Activated naive CD8-positive, alpha-beta T cell treated with anti-CD3 and anti-CD28 coated beads, Interleukin-2, amount 50 U/mL, for 24 hours (primary cell): ENCODE measurements around the gene P4HB.
A peak's percentile ranks its signal among the peaks of the same experiment; 100 is the strongest.
"Not testable (repeated sequence)": the region's sequence is repeated elsewhere in the genome, so short reads cannot be mapped to it uniquely, and the experiment has no call there.

ENCODE experiments used
- ATAC-seq: fragments of 150-1000 bp; cut with Tn5 transposase; one replicate; pipeline ENCODE4 v1.10.0; 2021
- DNase-seq: peaks from one replicate; pipeline ENCODE4 v3.0.0; 2021
- H3K27ac Mint-ChIP-seq: one replicate; pipeline ENCODE4 v1.8.0; 2021; ENCODE audit warnings: mild to moderate bottlenecking, mixed read lengths
- H3K27me3 Mint-ChIP-seq: one replicate; pipeline ENCODE4 v1.8.0; 2021; ENCODE audit warnings: mixed read lengths
- H3K36me3 Mint-ChIP-seq: one replicate; pipeline ENCODE4 v1.8.0; 2021; ENCODE audit warnings: low read depth, mixed read lengths
- H3K4me1 Mint-ChIP-seq: one replicate; pipeline ENCODE4 v1.8.0; 2021; ENCODE audit warnings: mixed read lengths
- H3K4me3 Mint-ChIP-seq: one replicate; pipeline ENCODE4 v1.8.0; 2021; ENCODE audit warnings: mild to moderate bottlenecking, moderate library complexity, mixed read lengths
- H3K9me3 Mint-ChIP-seq: one replicate; pipeline ENCODE4 v1.8.0; 2021; ENCODE audit warnings: mixed read lengths

P4HB gene

DNA sequence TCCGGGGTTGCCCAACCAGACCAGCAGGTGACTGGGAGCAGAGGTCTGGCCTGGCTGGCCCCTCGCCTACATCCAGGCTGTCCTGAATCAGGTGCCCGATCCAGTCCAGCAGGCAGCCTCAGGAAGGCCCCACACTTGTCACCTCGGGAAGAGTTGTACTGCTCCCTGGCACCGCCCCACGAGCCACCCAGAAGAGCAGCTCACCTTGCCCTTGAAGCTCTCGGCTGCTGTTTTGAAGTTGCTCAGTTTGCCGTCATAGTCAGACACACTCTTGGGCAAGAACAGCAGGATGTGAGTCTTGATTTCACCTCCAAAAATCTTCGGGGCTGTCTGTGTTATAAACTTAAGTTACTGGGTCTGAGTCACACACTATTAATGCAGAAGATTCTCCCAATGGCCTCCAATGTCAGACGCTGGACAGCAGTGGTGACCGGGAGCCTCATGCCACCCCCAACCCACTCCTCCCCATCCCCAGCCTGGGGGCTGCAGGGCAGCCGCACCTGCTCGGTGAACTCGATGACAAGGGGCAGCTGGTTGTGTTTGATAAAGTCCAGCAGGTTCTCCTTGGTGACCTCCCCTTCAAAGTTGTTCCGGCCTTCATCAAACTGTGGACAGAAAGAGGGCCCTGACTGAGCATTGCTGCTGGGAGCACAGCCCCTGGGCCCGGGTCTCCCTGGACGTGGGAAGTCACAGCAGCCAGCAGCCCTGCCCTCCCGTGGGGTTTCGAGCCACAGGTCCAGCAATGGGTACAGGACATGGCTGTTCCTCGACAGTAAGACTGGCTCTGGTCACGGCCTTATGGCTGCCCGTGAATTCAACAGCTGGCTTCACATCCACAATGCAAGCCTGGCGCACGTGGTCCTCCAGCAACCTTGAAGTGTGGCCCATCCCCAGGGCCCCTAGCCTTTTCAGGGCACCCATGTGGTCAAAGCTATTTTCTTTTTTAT lies 13.3 kb downstream of the P4HB start:
- H3K4me3 Mint-ChIP-seq: no peak overlapping the region
- no peaks in the 10 kb centered on the region for H3K9me3 Mint-ChIP-seq
- H3K4me1 Mint-ChIP-seq: no peaks in the 10 kb centered on the region
- DNase-seq (no peak), ATAC-seq (no peak)
- no peaks in the 10 kb centered on the region for H3K27me3 Mint-ChIP-seq
- H3K36me3 Mint-ChIP-seq: peaks cover 34% of the 10 kb centered on the region
- H3K27ac Mint-ChIP-seq: no peak overlapping the region

DNA sequence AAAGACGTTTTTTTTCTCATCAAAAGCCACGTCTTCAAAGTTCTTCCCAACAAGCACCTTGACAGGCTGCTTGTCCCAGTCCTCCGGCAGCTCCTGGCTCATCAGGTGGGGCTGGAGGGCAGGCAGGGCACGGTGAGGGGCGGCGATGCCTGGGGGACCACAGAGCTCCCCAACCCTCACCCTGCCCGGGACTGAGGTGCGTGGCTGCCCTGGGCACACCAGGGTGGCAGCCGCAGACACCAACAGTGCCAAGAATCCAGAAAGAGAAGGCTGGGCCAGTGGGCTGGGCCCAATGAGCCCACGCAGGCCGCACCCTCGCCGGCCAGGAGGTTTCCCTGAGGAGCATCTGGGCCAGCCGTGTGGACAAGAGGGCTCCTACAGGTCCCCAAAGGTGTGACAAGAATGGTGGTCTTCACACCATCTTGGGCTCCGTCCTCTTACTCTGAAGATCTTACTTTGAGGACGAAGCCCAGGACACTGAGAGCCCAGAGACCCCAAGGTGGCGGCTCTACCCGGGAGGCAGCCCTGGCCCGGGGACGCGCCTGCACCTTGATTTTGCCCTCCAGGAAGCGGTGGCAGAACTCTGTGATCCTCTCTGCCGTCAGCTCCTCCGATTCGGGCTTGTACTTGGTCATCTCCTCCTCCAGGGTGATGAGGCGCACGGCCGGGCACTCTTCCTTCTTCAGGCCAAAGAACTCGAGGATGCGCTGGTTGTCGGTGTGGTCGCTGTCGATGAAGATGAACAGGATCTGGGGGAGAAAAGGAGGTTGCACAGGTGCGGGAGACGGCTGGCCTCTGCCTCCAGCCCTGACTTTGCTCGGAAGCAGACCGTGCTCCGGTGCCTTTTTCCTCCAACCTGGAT lies 14.2 kb downstream of the P4HB start:
- ATAC-seq (no peak), DNase-seq (no peak)
- H3K4me1 Mint-ChIP-seq: no peaks in the 10 kb centered on the region

DNA sequence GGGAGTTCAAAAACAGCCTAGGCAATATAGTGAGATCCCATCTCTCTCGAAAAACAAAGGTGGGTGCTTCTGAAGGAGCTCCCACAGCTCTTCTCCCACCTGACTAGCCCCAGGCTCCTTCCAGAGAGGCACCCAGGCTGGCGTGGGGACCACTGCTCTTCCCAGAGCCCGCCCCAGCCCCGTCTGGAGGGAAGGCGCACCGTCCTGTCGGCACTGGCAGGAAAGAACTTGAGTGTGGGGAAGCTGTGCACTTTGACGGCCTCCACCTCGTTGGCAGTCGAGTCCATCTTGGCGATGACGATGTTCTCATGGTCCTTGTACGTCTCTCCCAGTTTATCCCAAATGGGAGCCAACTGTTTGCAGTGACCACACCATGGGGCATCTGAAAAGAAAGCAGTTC lies 15.0 kb downstream of the P4HB start:
- Mint-ChIP-seq H3K9me3 (no peaks in the 10 kb centered on the region), H3K4me3 (no peak overlapping the region), H3K36me3 (peaks cover 23% of the 10 kb centered on the region), H3K4me1 (no peaks in the 10 kb centered on the region), H3K27ac (no peak overlapping the region), H3K27me3 (no peaks in the 10 kb centered on the region)
- no peak for DNase-seq
- no peak for ATAC-seq

More for the DNA sequence above, 14.2 kb downstream of the P4HB start:
- Mint-ChIP-seq H3K4me3 (no peak overlapping the region), H3K36me3 (peaks cover 25% of the 10 kb centered on the region), H3K27me3 (no peaks in the 10 kb centered on the region), H3K9me3 (no peaks in the 10 kb centered on the region), H3K27ac (no peak overlapping the region)

DNA sequence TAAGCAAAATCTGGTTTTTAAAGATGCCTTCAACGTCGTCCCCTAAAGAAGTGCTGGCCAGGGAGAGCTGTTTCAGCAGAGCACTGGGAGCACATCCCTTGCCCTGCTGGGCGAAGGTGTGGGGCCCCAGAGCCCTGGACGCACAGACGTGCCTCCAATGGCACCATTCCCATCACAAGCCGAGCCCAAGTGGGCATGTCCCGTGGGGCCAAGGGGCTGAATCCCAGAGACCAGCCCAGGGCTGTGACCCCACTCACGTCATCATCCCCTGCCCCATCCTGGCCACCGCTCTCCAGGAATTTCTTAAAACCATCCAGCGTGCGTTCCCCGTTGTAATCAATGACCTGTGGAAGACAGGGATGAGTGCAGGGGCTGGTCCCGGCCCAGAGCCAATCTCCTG lies 15.4 kb downstream of the P4HB start:
- Mint-ChIP-seq H3K4me3 (no peak overlapping the region), H3K9me3 (no peaks in the 10 kb centered on the region), H3K27me3 (no peaks in the 10 kb centered on the region), H3K4me1 (no peaks in the 10 kb centered on the region), H3K27ac (no peak overlapping the region), H3K36me3 (peaks cover 23% of the 10 kb centered on the region)
- no peak for DNase-seq
- no peak for ATAC-seq

DNA sequence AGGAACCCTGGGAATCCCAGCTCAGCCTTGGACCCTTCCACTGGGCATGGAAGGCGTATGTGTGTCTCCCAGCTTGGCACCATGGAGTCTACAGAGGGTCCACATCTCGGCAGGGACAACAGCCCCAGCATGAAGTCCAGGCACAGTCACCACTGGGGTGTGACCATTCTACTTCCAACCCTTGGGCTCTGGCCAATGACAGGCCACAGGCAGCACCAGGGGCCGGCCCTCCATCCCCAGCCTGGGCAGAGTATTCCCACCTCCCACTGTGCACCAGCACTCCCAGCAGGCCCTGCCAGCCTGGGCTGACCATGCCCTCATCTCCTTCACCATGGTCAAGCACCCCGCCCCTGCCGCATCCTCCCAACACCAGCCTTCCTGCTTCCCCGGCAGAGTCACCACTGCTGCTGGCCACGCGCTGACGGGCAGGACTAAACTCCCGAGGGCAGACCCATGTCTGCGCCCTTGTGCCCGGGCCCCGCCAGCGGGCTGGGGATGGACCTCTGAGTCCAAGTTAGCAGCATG lies 15.9 kb downstream of the P4HB start:
- DNase-seq: no peak
- H3K4me1 Mint-ChIP-seq: no peaks in the 10 kb centered on the region
- H3K9me3 Mint-ChIP-seq: no peaks in the 10 kb centered on the region
- peaks cover 23% of the 10 kb centered on the region for H3K36me3 Mint-ChIP-seq
- no peak overlapping the region for H3K4me3 Mint-ChIP-seq
- peak; percentile 5 for ATAC-seq
- no peaks in the 10 kb centered on the region for H3K27me3 Mint-ChIP-seq
- H3K27ac Mint-ChIP-seq: no peak overlapping the region

DNA sequence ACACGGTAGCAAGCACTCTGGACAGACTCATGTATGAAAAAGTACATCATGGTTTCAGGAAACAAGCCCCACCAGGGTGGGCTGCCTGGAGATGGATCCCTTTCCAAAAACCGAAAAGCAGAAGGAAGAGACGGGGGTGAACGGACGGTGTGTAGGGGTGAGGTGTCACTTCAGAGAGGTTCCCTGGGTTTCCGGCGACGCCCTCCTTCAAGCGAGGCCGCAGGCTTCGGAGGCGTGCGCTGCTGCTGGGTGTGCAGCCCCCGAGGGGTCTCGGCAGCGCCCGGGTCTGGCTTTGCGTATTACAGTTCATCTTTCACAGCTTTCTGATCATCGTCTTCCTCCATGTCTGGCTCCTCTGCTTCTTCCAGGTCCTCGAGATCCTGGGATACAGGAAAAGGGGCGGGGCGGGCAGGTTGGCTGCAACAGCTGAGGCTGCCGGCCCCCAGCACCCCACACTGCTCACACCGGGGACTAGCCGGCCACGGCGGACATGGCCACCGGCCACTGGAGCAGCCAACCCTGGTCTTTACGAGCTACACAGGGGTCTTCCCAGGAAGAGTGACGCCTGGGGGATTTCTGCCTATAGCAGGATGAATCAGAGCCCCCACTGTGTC lies 16.5 kb downstream of the P4HB start:
- Mint-ChIP-seq H3K4me1 (no peaks in the 10 kb centered on the region), H3K27me3 (no peaks in the 10 kb centered on the region), H3K36me3 (peaks cover 23% of the 10 kb centered on the region), H3K4me3 (no peak overlapping the region), H3K27ac (no peak overlapping the region), H3K9me3 (no peaks in the 10 kb centered on the region)
- ATAC-seq (no peak), DNase-seq (no peak)

DNA sequence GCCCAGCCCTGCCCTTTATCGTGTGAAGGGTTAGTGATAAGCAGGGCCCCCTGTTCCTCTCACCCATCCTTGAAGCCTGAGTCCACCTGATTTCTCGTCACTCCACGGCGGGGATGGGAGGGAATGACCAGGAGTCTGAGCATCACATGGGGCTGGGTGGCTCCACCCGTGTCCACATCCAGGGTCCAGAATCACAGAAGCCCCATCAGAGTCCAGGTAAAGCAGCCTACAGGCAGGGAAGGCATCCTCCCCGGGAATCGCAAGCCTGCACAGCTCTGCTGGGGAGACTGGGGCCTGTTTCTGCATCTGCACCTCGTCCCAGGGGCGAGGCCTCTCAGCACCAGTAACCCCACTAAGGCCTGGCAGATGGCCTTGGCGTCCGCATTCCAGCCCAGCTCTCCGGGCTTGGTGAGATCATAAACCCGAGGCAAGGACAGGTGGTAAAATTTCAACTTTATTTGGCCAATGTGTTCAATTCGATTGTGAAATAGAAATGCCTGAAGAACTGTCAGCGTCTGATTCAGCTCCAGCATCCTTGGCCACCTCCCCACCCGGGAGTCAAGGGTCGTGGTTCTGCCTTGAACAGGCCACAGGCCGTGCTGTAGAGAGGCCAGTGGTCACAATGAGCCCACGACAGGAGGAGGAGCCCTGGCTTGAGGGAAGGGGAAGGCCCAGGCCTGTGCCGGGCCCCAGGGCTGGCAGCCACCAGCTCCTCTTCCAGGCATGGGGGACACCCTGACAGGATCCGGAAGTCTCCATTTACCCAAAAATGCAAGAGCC lies 17.4 kb downstream of the P4HB start:
- H3K4me1 Mint-ChIP-seq: no peaks in the 10 kb centered on the region
- no peaks in the 10 kb centered on the region for H3K9me3 Mint-ChIP-seq
- H3K36me3 Mint-ChIP-seq: peaks cover 23% of the 10 kb centered on the region
- no peak for ATAC-seq
- no peak overlapping the region for H3K4me3 Mint-ChIP-seq
- no peak overlapping the region for H3K27ac Mint-ChIP-seq
- H3K27me3 Mint-ChIP-seq: no peaks in the 10 kb centered on the region
- DNase-seq: no peak

DNA sequence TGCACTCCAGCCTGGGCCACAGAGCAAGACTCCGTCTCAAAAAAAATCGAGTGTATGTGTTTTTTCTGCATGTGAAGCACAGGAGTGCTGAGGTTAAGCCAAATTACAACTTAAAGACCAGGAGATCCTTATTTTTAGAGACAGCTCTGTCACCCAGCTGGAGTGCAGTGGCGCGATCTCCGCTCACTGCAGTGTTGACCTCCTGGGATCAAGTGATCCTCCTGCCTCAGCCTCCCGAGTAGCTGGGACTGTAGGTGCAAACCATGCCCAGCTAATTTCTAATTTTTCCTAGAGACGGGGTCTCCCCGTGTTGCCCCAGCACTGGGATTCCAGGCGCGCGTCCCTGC lies 18.0 kb downstream of the P4HB start:
- no peaks in the 10 kb centered on the region for H3K4me1 Mint-ChIP-seq
- DNase-seq (no peak), ATAC-seq (no peak)
- no peak overlapping the region for H3K4me3 Mint-ChIP-seq
- H3K36me3 Mint-ChIP-seq: peaks cover 22% of the 10 kb centered on the region
- H3K27ac Mint-ChIP-seq: no peak overlapping the region
- H3K27me3 Mint-ChIP-seq: no peaks in the 10 kb centered on the region
- H3K9me3 Mint-ChIP-seq: no peaks in the 10 kb centered on the region

DNA sequence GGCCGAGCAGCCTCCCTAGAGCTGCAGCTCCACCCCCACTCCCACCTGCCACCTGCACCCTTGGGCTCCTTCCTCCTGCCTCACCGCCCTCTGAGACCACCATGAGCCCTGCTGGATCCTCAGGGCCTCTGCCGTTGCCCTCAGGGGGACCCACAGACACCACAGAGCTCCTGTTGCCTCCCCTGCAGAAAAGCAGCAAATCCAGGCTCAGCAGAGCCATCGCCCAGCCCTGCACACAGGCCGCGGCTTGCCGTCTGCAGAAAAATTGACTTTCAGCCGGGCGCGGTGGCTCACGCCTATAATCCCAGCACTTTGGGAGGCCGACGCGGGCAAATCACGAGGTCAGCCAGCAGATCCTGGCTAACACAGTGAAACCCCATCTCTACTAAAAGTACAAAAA lies 18.5 kb downstream of the P4HB start:
- peaks cover 20% of the 10 kb centered on the region for H3K36me3 Mint-ChIP-seq
- no peak for ATAC-seq
- H3K27me3 Mint-ChIP-seq: no peaks in the 10 kb centered on the region
- H3K4me3 Mint-ChIP-seq: no peak overlapping the region
- H3K27ac Mint-ChIP-seq: no peak overlapping the region
- no peaks in the 10 kb centered on the region for H3K4me1 Mint-ChIP-seq
- no peaks in the 10 kb centered on the region for H3K9me3 Mint-ChIP-seq
- no peak for DNase-seq

DNA sequence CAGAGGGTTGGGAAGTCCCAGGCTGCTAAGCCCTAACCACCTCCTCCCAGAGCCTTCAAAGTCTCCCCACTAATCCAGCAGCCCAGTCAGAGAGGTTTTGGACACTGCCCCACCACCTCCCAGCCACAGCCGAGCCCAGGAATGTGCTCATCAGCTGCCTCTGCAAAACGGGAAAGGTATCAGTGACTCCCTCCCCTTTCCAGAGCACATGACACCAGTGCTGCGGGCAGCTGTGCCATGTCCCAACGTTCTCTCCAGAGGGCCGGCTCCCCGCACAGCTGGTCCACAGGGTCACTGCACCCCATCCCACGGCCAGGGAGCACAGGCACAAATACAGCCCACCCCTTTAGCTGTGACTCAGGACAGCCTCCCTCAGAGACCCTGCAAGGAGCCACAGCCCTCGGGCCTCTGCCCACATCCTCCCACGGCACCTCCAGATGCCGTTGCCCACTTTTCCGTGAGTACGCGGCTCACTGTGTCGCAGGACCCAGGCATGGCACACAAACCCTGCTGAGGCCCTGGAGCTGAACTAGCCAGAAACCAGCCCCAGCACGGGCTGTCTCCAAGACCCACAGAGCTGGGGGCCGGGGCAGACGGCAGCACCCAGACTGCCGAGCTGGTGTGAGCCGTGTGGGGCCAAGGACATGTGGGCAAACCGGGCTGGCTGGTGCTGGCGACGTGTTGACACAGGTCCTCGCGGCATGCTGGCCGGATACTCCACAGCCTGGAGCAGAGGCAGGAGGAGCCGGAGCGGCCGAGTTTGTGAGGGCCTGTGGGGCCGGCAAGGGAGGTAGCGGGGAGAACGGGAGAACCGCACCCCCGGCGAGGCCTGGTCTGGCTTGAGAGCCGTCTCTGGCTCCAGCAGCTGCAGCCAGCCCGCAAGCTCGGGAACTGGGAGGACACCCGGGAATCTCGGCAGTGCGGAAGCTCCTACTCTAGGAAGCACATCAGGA lies 19.2 kb downstream of the P4HB start:
- no peak for DNase-seq
- no peak overlapping the region for H3K27ac Mint-ChIP-seq
- no peak overlapping the region for H3K4me3 Mint-ChIP-seq
- no peaks in the 10 kb centered on the region for H3K27me3 Mint-ChIP-seq
- H3K4me1 Mint-ChIP-seq: no peaks in the 10 kb centered on the region
- H3K9me3 Mint-ChIP-seq: no peaks in the 10 kb centered on the region
- H3K36me3 Mint-ChIP-seq: peaks cover 16% of the 10 kb centered on the region
- peak; percentile 21 for ATAC-seq

DNA sequence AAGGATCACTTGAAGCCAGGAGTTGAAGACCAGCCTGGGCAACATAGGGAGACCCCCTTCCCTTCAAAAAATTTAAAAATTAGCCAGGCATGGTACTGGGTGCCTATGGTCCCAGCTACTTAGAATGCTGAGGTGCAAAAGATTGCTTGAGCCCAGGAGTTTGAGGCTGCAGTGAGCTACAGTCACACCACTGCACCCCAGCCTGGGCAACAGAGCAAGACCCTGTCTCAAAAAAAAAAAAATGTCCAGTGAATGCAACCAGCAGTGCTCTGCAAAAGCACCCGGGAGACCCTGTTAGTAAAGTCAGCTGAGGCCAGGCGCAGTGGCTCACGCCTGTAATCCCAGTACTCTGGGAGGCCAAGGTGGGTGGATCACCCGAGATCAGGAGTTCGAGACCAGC lies 20.3 kb downstream of the P4HB start:
- not testable (repeated sequence) for H3K27ac Mint-ChIP-seq, H3K9me3 Mint-ChIP-seq, DNase-seq, H3K36me3 Mint-ChIP-seq, H3K27me3 Mint-ChIP-seq, ATAC-seq, H3K4me1 Mint-ChIP-seq, H3K4me3 Mint-ChIP-seq

DNA sequence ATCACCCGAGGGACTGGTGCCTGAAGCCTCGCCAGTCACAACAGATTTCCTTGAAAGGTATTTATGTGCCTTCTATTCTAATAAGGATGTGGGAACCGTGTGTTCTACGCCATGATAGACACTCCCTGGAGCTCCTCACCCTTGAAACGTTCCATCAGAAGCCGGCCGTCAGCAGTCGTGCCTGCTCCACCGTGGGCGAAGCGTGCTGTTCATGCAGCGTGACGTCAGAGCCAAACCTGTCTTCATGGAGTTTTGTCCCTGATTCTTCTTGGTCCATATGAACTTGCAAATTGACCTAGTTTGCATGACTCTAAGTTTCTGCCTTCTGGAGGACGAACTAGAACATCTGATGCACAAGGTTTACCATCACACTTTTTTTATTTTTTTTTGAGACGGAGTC lies 21.0 kb downstream of the P4HB start:
- DNase-seq (no peak), ATAC-seq (no peak)
- no peak overlapping the region for H3K4me3 Mint-ChIP-seq
- H3K4me1 Mint-ChIP-seq: no peaks in the 10 kb centered on the region
- H3K36me3 Mint-ChIP-seq: peaks cover 4% of the 10 kb centered on the region
- H3K27me3 Mint-ChIP-seq: no peaks in the 10 kb centered on the region
- no peak overlapping the region for H3K27ac Mint-ChIP-seq
- H3K9me3 Mint-ChIP-seq: no peaks in the 10 kb centered on the region

DNA sequence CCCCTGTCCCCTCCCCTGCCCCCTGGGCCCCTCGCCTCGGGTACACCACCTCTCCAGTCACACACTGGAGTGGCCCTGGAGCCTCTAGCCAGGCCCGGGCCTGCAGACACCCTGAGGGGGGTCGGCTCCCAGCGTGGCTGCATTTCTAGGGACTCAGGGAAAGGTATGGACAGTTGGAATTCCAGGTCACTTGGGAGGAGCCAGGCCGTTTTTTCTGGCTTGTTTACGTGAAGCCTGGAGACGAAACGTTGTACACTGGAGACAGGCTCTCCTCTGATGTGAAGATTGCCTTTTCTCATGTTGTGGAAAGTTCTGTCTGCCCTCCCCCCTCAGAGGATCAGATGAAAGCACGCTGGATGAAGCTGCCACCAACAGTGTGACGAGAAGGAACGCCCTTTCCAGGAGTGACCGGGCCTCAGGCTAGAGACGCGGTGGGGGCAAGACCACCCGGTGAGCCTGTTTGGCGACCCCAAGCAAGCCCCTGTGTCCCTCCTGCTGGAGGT lies 21.5 kb downstream of the P4HB start:
- no peak overlapping the region for H3K4me3 Mint-ChIP-seq

More for the DNA sequence above, 21.5 kb downstream of the P4HB start:
- Mint-ChIP-seq H3K4me1 (peaks cover under 1% of the 10 kb centered on the region), H3K36me3 (peaks cover 4% of the 10 kb centered on the region), H3K9me3 (no peaks in the 10 kb centered on the region), H3K27me3 (no peaks in the 10 kb centered on the region), H3K27ac (no peak overlapping the region)
- ATAC-seq (no peak), DNase-seq (no peak)
